ENCODE results near the gene LIN28A. TPM values are rescaled to one million over a fixed set of nuclear protein-coding genes. Genes with fewer than 3 reads are reported as not detected.

LIN28A gene
- total RNA-seq, 4 donors from 2014 or later = 0.14 TPM; not detected in 3

GRCh38 chr1:26469558-26469957, 58.9 kb downstream of the LIN28A start:
- intact Hi-C loops (cut with DNase I; ENCODE audit: low total_unique reads) = no loop called here
- no peak for TF ChIP-seq POLR2A (IDR thresholded peaks at IDR 0.05)
- no peak for TF ChIP-seq CTCF (IDR thresholded peaks at IDR 0.05)
- Histone ChIP-seq H3K9me3 (no peaks in the 10 kb centered on the region), H3K4me3 (no peak overlapping the region), H3K27ac (no peak overlapping the region), H3K4me1 (peaks cover 3 to 8% of the 10 kb centered on the region in 2 donors), H3K36me3 (no peaks in the 10 kb centered on the region), H3K27me3 (no peaks in the 10 kb centered on the region)
- DNase-seq = no peak

- no peak overlapping the region for H3K27ac ChIP-seq
- H3K9me3 ChIP-seq = no peaks in the 10 kb centered on the region
- DNase-seq = no peak
- H3K36me3 ChIP-seq = no peaks in the 10 kb centered on the region
- H3K4me3 ChIP-seq = no peak overlapping the region
- no peak for TF ChIP-seq POLR2A (IDR thresholded peaks at IDR 0.05)
- no peak for TF ChIP-seq CTCF (IDR thresholded peaks at IDR 0.05)
- H3K27me3 ChIP-seq = no peaks in the 10 kb centered on the region
- H3K4me1 ChIP-seq = peaks cover 3 to 10% of the 10 kb centered on the region in 2 donors
- intact Hi-C loops (cut with DNase I; ENCODE audit: low total_unique reads) = no loop called here
Observed at GRCh38 chr1:26470878-26471497, 60.4 kb downstream of the LIN28A start.

GRCh38 chr1:26471498-26472319, 61.1 kb downstream of the LIN28A start:
- Histone ChIP-seq H3K4me3 (peak overlapping the region; percentile 84 to 100), H3K27ac (peak overlapping the region; percentile 100), H3K9me3 (no peaks in the 10 kb centered on the region), H3K27me3 (no peaks in the 10 kb centered on the region), H3K4me1 (peaks cover 3 to 10% of the 10 kb centered on the region in 2 donors), H3K36me3 (no peaks in the 10 kb centered on the region)
- peak; percentile 29 to 43 for DNase-seq
- TF ChIP-seq CTCF (IDR thresholded peaks at IDR 0.05) = no peak
- TF ChIP-seq POLR2A (IDR thresholded peaks at IDR 0.05) = no peak
- intact Hi-C loops (cut with DNase I; ENCODE audit: low total_unique reads) = no loop called here

- Histone ChIP-seq H3K4me1 (peaks cover 3 to 10% of the 10 kb centered on the region in 2 donors), H3K4me3 (peak within 1 kb of the TSS; percentile 84 to 100), H3K27ac (peak within 1 kb of the TSS; percentile 100), H3K27me3 (no peaks in the 10 kb centered on the region), H3K9me3 (no peaks in the 10 kb centered on the region), H3K36me3 (no peaks in the 10 kb centered on the region)
- intact Hi-C loops (cut with DNase I; ENCODE audit: low total_unique reads) = no loop called here
- TF ChIP-seq CTCF (IDR thresholded peaks at IDR 0.05) (peak in 1 of 4 experiments; percentile 19), POLR2A (IDR thresholded peaks at IDR 0.05) (peak; percentile 4 to 80)
- DNase-seq = peak; percentile 91 to 93
Observed at GRCh38 chr1:26472320-26472900, 61.8 kb downstream of the LIN28A start, which contains the start of gene HMGN2. TSS of gene HMGN2 (plus strand) at chr1:26472440. CDS start at chr1:26472613, 173 bp downstream.

All from uterus (tissue), 4 donors.